Cerebellar cortex (tissue), 1 donor: ENCODE results near the gene SERAC1.
"Not testable (repeated sequence)": the region's sequence is repeated elsewhere in the genome, so short reads cannot be mapped to it uniquely, and the experiment has no call there.

Source experiments
- DNase-seq: peaks from one replicate; pipeline ENCODE4 v3.0.0-alpha.2; 2015; ENCODE audit warnings: low spot score

Gene SERAC1

DNA sequence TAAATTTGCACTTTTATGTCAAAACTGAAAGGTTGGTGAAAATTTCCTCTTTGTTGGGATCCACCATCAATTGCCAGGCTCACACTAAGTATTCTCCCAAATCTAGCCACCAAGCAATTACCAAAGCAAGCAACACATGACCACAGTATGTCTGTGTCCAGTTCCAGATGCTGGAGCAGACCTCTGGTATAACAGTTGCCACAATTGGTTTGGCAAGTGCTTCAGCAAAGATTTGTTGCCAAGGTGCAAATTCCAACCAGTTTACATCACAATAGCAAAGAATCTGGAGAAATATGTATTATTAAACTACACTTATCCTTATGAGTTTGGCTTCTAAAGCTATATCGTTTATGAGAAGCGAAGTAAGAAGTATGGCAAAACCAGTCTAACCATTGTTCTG lies 6.5 kb upstream of the SERAC1 start:
- no peak for DNase-seq

GRCh38 chr6:158174024-158174423 lies 6.0 kb upstream of the SERAC1 start:
- DNase-seq, result no peak

GRCh38 chr6:158172001-158172400 lies 3.9 kb upstream of the SERAC1 start:
- no peak for DNase-seq

GRCh38 chr6:158170656-158171081 lies 2.6 kb upstream of the SERAC1 start:
- DNase-seq, result peak; percentile 7

GRCh38 chr6:158169634-158170033 lies 1.6 kb upstream of the SERAC1 start:
- DNase-seq, result not testable (repeated sequence)

- no peak for DNase-seq
These were observed 2.1 kb downstream of the SERAC1 start for GRCh38 chr6:158165919-158166416.

GRCh38 chr6:158164579-158165170 lies 3.4 kb downstream of the SERAC1 start:
- DNase-seq, result no peak

DNA sequence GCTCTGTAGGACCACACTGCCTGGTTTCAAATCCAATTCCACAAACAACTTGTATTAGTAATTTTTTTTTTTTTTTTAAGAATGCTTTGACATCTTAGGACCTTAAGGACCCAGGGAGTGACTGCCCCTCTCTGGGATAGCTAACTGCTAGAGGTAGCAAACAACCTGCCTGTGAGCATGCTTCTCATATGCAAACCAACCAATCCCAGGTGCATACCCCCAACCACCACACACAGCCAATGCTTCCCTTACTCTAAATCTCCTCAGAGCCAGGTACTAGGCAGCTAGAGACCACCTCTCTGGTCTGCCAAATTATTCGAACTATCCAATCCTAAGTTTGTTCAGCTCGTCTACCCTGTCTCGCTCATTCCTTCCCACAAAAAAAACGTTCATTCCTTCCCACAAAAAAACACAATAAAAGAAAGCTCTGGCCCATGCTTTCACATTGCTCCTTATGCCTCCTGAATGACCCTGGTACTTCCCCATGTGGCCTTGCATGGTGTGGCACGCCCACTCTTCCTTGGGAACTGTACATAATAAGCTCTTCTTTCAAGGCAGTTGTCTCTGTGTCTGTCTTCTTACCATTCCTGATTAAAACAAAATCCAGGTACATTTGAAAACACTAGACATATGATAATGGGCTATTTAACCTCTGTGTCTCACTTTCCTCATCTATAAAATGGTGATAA lies 6.4 kb downstream of the SERAC1 start:
- DNase-seq, result no peak

- DNase-seq, result no peak
These were observed 7.0 kb downstream of the SERAC1 start for GRCh38 chr6:158160932-158161539.

DNA sequence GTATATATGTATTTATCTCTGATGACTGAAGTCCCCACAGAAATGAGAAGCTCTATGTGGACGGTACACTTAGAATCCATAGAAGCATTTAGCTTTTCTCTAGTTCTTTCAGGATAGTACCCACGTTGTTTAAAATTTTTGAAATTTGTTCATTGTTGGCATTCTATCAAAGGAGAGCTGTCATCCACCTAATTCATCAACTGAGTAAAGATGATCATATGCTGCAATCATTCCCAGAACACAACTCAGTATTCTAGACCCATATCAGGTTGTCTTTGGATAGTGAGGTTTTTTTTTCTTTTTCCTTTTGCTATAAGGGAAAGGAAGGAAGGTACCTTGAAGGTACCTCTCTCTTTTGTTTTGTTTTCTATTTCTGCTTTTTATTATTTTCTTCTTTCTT lies 9.3 kb downstream of the SERAC1 start:
- DNase-seq, result no peak

DNA sequence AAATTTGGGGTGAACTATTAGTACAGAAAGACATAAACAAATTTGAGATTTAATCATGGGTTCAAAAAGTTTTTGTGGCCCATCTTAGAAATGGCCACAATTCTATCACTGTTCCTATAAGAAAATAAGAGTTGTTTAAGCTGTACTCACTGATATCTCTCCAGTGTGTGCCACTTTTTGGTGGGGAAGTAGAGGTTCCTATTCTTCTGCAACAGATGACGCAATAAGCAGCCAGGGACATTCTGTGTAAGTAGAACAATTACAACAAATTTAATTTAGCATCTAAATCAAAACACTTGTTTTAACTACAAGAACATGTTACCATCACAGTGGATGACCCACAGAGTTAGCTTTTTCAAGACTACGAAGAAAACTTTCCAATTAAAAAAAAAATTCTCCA lies 9.9 kb downstream of the SERAC1 start:
- DNase-seq, result no peak

- no peak for DNase-seq
These were observed 10.8 kb downstream of the SERAC1 start for GRCh38 chr6:158157064-158157764.

DNA sequence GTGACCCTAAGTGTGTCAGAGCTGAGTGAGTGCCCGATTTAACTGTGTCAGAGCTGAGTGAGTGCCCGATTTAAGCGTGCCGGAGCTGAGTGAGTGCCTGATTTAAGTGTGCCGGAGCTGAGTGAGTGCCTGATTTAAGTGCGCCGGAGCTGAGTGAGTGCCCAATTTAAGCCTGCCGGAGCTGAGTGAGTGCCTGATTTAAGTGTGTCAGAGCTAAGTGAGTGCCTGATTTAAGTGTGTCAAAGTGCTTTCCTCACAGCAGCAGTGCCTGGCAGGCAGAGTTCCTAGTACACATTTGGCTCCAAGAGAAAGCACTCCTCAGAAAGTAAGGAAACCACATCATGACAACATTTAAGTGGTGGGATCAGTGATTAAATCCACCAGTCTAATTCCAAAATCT lies 13.2 kb downstream of the SERAC1 start:
- DNase-seq, result no peak

DNA sequence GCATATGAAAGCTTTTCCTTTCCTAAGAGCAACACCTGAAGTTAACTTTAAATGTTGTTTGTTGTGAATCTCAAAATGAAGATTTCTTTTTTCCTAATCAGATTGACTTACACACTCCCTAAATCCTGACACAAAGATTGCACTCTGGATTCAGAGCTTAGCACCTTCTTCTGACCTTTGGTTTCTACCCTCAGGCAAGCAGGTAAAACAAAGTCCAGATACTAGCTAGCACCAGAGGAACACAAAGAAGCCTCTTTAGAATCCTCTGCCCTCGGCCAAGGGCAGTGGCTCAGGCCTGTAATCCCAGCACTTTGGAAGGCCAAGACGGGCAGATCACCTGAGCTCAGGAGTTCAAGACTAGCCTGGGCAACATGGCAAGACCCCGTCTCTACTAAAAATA lies 14.5 kb downstream of the SERAC1 start:
- DNase-seq, result no peak

GRCh38 chr6:158152659-158153058 lies 15.4 kb downstream of the SERAC1 start:
- DNase-seq, result no peak

- not testable (repeated sequence) for DNase-seq
These were observed 16.0 kb downstream of the SERAC1 start for GRCh38 chr6:158152025-158152424.

GRCh38 chr6:158150701-158151100 lies 17.4 kb downstream of the SERAC1 start:
- DNase-seq, result no peak

GRCh38 chr6:158149641-158150040 lies 18.4 kb downstream of the SERAC1 start:
- no peak for DNase-seq

DNA sequence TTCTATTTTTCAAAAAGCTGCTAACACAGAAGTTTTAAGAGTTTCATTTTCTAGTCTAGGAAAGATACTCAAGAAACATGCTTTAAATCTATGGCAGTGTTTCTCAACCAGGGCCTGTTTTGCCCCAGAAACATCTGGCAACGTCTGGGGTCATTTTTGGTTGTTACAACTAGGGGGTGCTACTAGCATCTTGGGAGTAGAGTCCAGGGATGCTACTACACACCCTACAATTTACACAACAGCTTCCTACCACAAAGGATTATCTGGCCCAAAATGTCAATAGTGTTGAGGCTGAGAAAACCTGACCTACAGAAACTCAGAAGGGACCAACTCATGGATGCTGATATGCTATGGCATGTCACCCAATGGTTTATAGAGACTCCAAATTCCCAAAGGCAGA lies 24.4 kb downstream of the SERAC1 start:
- peak; percentile 18 for DNase-seq

DNA sequence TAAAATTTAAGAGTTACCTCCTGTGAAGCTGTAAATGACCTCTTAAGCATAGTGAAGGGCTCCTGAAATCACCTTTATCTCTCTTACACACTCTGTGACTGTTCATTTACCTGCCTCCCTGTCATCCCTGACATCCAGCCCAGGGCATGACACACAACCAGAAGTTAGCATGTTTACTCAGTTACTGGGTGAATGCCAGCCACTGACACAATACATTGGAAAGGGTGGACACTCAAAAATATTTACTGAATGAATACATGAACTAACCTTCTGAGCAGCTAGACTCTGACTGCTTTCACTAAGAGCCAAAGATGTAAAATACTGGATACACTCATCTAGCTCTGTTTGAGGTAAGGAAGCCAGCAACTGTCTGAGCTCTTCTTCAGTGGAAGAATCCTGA lies 25.3 kb downstream of the SERAC1 start:
- DNase-seq, result no peak

DNA sequence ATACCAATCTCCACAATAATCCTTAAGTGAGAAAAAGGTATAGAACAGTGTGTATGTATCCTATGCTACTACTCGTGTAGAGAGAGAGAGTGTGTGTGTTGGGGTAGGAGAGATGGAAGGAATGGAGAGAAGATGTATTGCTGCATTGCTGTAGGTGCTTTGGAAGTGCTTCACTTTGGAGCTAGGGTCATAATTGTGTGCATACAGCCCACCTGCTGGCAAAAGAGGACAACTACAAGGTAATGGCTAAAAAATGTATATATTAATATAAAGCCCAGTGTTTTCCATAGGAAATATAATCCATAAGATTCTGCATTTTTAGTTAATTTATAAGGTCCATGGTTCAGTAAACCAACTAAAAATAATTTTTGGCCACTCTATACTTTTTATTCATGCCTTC lies 36.1 kb downstream of the SERAC1 start:
- peak; percentile 10 for DNase-seq

GRCh38 chr6:158125271-158125670 lies 42.8 kb downstream of the SERAC1 start:
- no peak for DNase-seq

- DNase-seq, result no peak
These were observed 43.8 kb downstream of the SERAC1 start for GRCh38 chr6:158124288-158124687.
